AG10803 (cell line): ENCODE measurements around the gene C16orf90.
"Not testable (repeated sequence)": the region's sequence is repeated elsewhere in the genome, so short reads cannot be mapped to it uniquely, and the experiment has no call there.

ENCODE experiments used
- DNase-seq: peaks from one replicate; pipeline ENCODE4 v3.0.0; 2010; ENCODE audit warnings: low read depth
- H3K4me3 ChIP-seq: 2 replicates; pipeline ENCODE4 v1.5.1; 2011; ENCODE audit warnings: mild to moderate bottlenecking, low read length, control low read depth
- CTCF ChIP-seq: conservative IDR thresholded peaks from 2 replicates; pipeline ENCODE4 v1.5.1; 2011; ENCODE audit warnings: mild to moderate bottlenecking, low read length, control low read depth, inconsistent platforms

The C16orf90 gene

GRCh38 chr16:3501783-3502400, 6.6 kb upstream of the C16orf90 start:
- H3K4me3 ChIP-seq = peak overlapping the region; percentile 84
- no peak for DNase-seq
- TF ChIP-seq CTCF = no peak

GRCh38 chr16:3501412-3501761, 6.1 kb upstream of the C16orf90 start:
- DNase-seq = not testable (repeated sequence)
- peak overlapping the region; percentile 84 for H3K4me3 ChIP-seq

- no peak overlapping the region for H3K4me3 ChIP-seq
- no peak for TF ChIP-seq CTCF
- DNase-seq = no peak
Observed at GRCh38 chr16:3498988-3499387, 3.7 kb upstream of the C16orf90 start.

GRCh38 chr16:3497771-3498170, 2.5 kb upstream of the C16orf90 start:
- TF ChIP-seq CTCF = no peak
- H3K4me3 ChIP-seq = no peak overlapping the region

GRCh38 chr16:3496386-3496785, 1.1 kb upstream of the C16orf90 start:
- TF ChIP-seq CTCF = no peak
- no peak for DNase-seq
- no peak overlapping the region for H3K4me3 ChIP-seq

More at GRCh38 chr16:3497771-3498170, 2.5 kb upstream of the C16orf90 start:
- DNase-seq = no peak

GRCh38 chr16:3494386-3494973, 809 bp downstream of the C16orf90 start:
- no peak overlapping the region for H3K4me3 ChIP-seq
- no peak for DNase-seq
- TF ChIP-seq CTCF = no peak

- H3K4me3 ChIP-seq = no peak overlapping the region
- DNase-seq = no peak
- no peak for TF ChIP-seq CTCF
Observed at GRCh38 chr16:3492356-3492755, 2.9 kb downstream of the C16orf90 start.
